Fibroblast of lung (primary cell): ENCODE data around the gene ZC3H11A.

Source experiments
- EZH2 ChIP-seq: IDR thresholded peaks from 2 replicates; pipeline ENCODE4 v1.5.1; 2012; ENCODE audit warnings: low read length, control low read depth, mild to moderate bottlenecking; ENCODE audit errors: missing control alignments
- TF ChIP-seq, protein P1 (sequence below), 2 donors: IDR thresholded peaks in 1 of 2; conservative IDR thresholded peaks in 1 of 2; 1 replicate in 1 of 2; 2 replicates in 1 of 2; pipeline ENCODE4 v1.5.1; 2011 to 2012; ENCODE audit warnings: low read length in 2 of 2, control low read depth in 1 of 2, inconsistent platforms in 1 of 2, low read depth in 1 of 2, mild to moderate bottlenecking in 1 of 2

DNA sequence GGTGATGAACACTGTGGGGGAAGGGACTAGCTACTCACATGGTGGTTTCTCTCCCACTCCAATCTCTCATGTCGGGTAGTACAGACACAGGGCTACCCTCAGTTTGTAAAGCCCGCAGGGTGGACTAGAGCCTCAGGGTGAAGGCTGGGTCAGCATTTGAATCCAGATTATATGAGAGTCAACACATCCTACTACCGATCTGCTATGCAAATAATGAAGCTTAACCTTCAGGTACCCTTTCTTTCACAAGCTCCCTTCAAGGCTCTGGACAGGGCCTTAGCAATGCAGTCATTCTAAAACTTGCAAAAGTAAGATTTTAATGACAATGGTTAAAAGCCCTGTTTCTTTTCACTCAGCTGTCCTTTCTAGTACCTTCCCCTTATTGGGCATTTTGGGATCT lies 5.5 kb upstream of the ZC3H11A start:
- TF ChIP-seq, protein P1, sequence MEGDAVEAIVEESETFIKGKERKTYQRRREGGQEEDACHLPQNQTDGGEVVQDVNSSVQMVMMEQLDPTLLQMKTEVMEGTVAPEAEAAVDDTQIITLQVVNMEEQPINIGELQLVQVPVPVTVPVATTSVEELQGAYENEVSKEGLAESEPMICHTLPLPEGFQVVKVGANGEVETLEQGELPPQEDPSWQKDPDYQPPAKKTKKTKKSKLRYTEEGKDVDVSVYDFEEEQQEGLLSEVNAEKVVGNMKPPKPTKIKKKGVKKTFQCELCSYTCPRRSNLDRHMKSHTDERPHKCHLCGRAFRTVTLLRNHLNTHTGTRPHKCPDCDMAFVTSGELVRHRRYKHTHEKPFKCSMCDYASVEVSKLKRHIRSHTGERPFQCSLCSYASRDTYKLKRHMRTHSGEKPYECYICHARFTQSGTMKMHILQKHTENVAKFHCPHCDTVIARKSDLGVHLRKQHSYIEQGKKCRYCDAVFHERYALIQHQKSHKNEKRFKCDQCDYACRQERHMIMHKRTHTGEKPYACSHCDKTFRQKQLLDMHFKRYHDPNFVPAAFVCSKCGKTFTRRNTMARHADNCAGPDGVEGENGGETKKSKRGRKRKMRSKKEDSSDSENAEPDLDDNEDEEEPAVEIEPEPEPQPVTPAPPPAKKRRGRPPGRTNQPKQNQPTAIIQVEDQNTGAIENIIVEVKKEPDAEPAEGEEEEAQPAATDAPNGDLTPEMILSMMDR (conservative IDR thresholded peaks at IDR 0.05 in 1 of 2, IDR thresholded peaks at IDR 0.05 in 1 of 2; ENCODE audit: low read depth in 1 of 2, low read length in 2 of 2) = no peak
- TF ChIP-seq EZH2 = no peak
